ENCODE data around the gene NSFL1C.

NSFL1C gene

DNA sequence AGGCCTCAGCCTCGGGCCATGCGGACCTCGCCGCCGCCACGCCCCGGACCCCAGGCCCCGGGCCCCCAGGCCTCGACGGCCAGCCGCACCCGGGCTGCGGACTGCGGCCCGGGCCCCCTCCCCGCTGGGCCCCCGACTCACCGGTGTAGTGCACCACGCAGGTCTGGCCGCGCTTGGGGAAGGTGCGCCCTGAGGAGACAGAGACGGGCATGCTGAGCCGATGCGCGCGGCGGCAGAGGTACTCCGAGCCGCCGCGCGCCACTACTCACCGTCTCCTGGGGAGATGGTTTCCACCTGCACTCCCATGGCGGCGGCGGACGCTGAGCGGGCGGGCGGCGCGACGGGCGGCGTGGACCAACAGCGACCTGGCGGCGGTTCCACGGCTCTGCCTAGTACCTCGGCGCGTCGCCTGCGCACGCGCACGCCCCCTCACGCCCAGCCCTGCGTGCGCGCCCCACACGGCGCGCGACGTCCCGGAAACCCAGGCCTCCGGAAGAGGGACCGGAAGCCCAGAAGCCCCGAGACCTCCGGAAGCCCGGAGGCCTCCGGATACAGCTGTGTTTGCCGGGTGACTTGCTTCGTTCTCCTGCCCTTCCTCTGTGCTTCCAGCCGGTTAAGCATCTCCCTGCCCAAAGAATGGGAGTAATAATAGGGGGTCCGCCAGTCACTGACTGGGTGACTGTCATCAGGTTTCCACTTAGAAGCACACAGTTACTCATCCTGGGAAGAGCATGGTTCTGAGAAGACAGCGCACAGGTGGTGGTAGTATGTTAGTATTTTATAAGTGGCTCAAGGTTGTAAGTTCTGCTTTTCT is 73.7 kb downstream of the NSFL1C start, which contains the start of gene FKBP1A:
Gene FKBP1A, minus strand, starts transcription at position 362 of the 814 bp plus-strand sequence. Its CDS starts 56 bp downstream, at position 306.
- peak; percentile 90 for DNase-seq (ENCODE audit: low spot score)

DNA sequence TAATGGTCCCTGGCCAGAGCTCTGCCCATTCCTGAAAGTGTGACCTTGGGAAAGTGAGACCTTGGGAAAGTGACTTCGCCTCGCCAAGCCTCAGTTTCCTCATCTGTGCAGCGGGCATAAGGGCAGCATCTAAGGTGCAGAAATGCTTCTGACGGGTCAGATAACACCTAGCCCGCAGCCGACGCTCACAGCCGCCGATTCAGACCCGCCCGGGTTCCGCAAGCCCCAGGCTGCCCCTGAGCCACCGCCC is 74.3 kb downstream of the NSFL1C start:
- DNase-seq (ENCODE audit: low spot score), result no peak
